Measurements from ENCODE around the gene TEAD1.

TEAD1 gene

GRCh38 chr11:12725863-12726682 lies 51.9 kb downstream of the TEAD1 start:
- no peaks in the 10 kb centered on the region for H3K36me3 Mint-ChIP-seq (ENCODE audit: low read depth)
- no peak for TF ChIP-seq CTCF (IDR thresholded peaks at IDR 0.05; ENCODE audit: unreplicated experiment in 3 of 3)
- H3K4me3 Mint-ChIP-seq: no peak overlapping the region
- no peaks in the 10 kb centered on the region for H3K9me3 Mint-ChIP-seq
- peaks cover 80% of the 10 kb centered on the region for H3K4me1 Mint-ChIP-seq
- no peaks in the 10 kb centered on the region for H3K27me3 Mint-ChIP-seq (ENCODE audit: low read depth)
- H3K27ac Mint-ChIP-seq: peak overlapping the region; percentile 79 to 91 (median 86)

DNA sequence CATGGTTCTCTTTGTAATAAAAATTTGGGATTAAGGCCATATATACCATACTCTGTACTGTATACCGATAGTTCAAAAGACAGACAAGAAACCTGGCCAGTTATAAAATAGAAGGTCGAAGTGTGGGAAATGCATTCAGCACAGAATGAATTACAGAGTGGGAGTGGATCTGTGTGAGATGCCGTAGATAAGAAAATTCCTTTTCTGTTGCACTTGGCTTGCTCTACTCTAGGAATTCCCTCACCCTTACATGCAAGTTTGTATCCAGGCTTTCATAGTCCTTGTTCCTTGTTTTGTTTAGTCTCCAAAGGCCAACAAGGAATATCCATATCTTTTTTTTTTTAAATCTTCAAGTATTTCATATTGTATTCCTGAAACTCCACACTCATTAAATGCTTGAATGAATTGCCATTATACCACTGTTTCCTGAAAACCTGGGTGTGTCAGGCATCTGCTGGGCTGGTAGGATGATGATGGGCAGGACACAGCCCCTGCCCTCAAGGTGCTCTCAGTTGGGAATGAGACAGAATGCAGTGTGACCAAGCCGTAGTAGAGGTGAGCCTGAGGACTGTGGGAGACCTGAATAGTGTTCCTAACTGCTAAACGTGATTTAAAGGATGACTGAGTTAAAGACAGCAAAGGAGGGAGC lies 53.5 kb downstream of the TEAD1 start:
- no peaks in the 10 kb centered on the region for H3K36me3 Mint-ChIP-seq (ENCODE audit: low read depth)
- peak overlapping the region; percentile 71 to 84 (median 80) for H3K27ac Mint-ChIP-seq
- H3K4me3 Mint-ChIP-seq: no peak overlapping the region
- H3K27me3 Mint-ChIP-seq (ENCODE audit: low read depth): no peaks in the 10 kb centered on the region
- TF ChIP-seq CTCF (IDR thresholded peaks at IDR 0.05; ENCODE audit: unreplicated experiment in 3 of 3): no peak
- peaks cover 74% of the 10 kb centered on the region for H3K4me1 Mint-ChIP-seq
- H3K9me3 Mint-ChIP-seq: no peaks in the 10 kb centered on the region

GRCh38 chr11:12728417-12728816 lies 54.2 kb downstream of the TEAD1 start:
- no peak overlapping the region for H3K4me3 Mint-ChIP-seq
- no peaks in the 10 kb centered on the region for H3K36me3 Mint-ChIP-seq (ENCODE audit: low read depth)
- no peaks in the 10 kb centered on the region for H3K27me3 Mint-ChIP-seq (ENCODE audit: low read depth)
- H3K4me1 Mint-ChIP-seq: peaks cover 67% of the 10 kb centered on the region
- H3K9me3 Mint-ChIP-seq: no peaks in the 10 kb centered on the region
- TF ChIP-seq CTCF (IDR thresholded peaks at IDR 0.05; ENCODE audit: unreplicated experiment in 3 of 3): no peak
- H3K27ac Mint-ChIP-seq: peak overlapping the region; percentile 71 to 84 (median 80)

- Mint-ChIP-seq H3K27ac (peak overlapping the region; percentile 35 to 70 (median 70)), H3K9me3 (no peaks in the 10 kb centered on the region), H3K27me3 (ENCODE audit: low read depth) (no peaks in the 10 kb centered on the region), H3K4me3 (no peak overlapping the region), H3K36me3 (ENCODE audit: low read depth) (no peaks in the 10 kb centered on the region), H3K4me1 (peaks cover 54% of the 10 kb centered on the region)
- TF ChIP-seq CTCF (IDR thresholded peaks at IDR 0.05; ENCODE audit: unreplicated experiment in 3 of 3): no peak
Observed at GRCh38 chr11:12729941-12730340, 55.7 kb downstream of the TEAD1 start.

DNA sequence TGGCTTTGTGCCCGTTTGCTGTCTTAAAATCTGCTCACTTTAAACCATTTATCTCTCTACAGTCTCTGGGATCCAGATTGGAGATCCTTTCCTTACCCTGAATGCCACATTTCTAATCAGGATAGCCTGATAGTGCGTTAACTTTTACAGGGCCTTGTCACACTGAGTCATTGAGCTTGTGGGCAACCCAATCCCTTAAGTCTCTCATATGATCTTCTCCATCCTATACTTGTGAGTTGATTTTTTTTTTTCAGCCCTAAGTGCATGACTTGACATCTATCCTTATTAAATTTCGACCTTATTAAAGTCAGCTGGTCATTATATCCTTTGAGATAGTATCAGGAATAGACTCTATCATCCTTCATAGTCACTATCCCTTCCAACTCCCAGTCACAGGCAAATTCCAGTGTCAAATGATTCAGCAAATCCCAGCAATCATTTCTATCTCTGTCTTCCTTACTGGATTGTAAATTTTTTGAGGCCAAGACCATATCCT lies 57.7 kb downstream of the TEAD1 start:
- no peak for TF ChIP-seq CTCF (IDR thresholded peaks at IDR 0.05; ENCODE audit: unreplicated experiment in 3 of 3)
- Mint-ChIP-seq H3K4me1 (peaks cover 41% of the 10 kb centered on the region), H3K36me3 (ENCODE audit: low read depth) (no peaks in the 10 kb centered on the region), H3K27ac (peak overlapping the region in 2 of 3 experiments; percentile 2 to 25), H3K9me3 (no peaks in the 10 kb centered on the region), H3K4me3 (no peak overlapping the region), H3K27me3 (ENCODE audit: low read depth) (no peaks in the 10 kb centered on the region)

All from nephron (organoid).